ENCODE data around the gene OR51B4.

DNA sequence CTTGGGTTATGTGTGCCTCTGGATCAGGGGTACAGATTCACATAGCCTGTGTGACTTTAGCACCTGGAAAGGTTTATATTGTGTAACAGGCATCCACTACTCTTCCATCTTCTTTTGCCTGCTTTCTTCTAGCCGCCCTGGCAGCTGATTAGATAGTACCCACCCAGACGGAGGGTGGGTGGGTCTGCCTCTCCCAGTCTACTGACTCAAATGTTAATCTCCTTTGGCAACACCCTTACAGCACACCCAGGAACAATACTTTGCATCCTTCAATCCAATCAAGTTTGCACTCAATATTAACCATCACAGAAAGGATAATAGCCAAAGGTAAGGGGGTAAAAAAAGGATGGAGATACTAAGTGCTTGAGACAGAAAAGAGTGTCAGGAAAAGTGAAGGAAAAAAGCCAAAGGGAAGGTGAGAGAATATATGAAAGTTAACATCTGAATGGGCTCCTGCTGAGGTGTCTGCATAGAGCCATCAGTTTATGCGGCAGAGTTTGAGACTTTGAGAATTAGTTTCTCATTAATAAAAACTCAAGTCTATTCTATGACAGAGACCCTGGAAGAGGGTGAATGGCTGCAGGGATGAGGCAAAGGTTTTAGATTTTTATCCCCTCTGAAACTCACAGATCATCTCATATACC lies 46.9 kb upstream of the OR51B4 start:
- TF ChIP-seq, protein P1, sequence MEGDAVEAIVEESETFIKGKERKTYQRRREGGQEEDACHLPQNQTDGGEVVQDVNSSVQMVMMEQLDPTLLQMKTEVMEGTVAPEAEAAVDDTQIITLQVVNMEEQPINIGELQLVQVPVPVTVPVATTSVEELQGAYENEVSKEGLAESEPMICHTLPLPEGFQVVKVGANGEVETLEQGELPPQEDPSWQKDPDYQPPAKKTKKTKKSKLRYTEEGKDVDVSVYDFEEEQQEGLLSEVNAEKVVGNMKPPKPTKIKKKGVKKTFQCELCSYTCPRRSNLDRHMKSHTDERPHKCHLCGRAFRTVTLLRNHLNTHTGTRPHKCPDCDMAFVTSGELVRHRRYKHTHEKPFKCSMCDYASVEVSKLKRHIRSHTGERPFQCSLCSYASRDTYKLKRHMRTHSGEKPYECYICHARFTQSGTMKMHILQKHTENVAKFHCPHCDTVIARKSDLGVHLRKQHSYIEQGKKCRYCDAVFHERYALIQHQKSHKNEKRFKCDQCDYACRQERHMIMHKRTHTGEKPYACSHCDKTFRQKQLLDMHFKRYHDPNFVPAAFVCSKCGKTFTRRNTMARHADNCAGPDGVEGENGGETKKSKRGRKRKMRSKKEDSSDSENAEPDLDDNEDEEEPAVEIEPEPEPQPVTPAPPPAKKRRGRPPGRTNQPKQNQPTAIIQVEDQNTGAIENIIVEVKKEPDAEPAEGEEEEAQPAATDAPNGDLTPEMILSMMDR (conservative IDR thresholded peaks at IDR 0.05; ENCODE audit: low read depth in 2 of 2) = no peak
- TF ChIP-seq ZNF331 (CRISPR knock-in tag; IDR thresholded peaks at IDR 0.05; ENCODE audit: low read depth) = no peak
- no peak for TF ChIP-seq EZH2 (IDR thresholded peaks at IDR 0.05; ENCODE audit: low read depth, unreplicated experiment)
- TF ChIP-seq ZNF114 (CRISPR knock-in tag; IDR thresholded peaks at IDR 0.05) = no peak
- TF ChIP-seq JUNB (IDR thresholded peaks at IDR 0.05; ENCODE audit: unreplicated experiment) = no peak
